Endothelial cell of umbilical vein (primary cell): ENCODE data around the gene MSH5.

Experiments used
- EZH2 ChIP-seq: IDR thresholded peaks from 2 replicates; pipeline ENCODE4 v1.6.1; 2012; ENCODE audit warnings: borderline replicate concordance, low read depth, mild to moderate bottlenecking, moderate library complexity, low read length, inconsistent platforms; ENCODE audit not compliant: severe bottlenecking
- JUN ChIP-seq: IDR thresholded peaks from 2 replicates; pipeline ENCODE4 v1.6.1; 2011; ENCODE audit warnings: borderline replicate concordance, low read depth; ENCODE audit not compliant: insufficient read length, insufficient read depth
- MYC ChIP-seq: IDR thresholded peaks from one replicate; pipeline ENCODE4 v1.6.1; 2011; ENCODE audit warnings: mild to moderate bottlenecking, low read depth, low read length
- POLR2A ChIP-seq: IDR thresholded peaks from 2 replicates; pipeline ENCODE4 v1.6.1; 2012; ENCODE audit warnings: low read depth, mild to moderate bottlenecking, control low read depth, low read length
- TF ChIP-seq, protein P1 (sequence below), 2 donors: IDR thresholded peaks; 1 replicate in 1 of 2; 2 replicates in 1 of 2; pipeline ENCODE4 v1.5.1; 2011; ENCODE audit warnings: low read length in 2 of 2, mild to moderate bottlenecking in 2 of 2, moderate library complexity in 2 of 2, control low read depth in 1 of 2, inconsistent platforms in 1 of 2, low read depth in 1 of 2; ENCODE audit not compliant: insufficient read depth in 1 of 2; ENCODE audit errors: extremely low read depth in 1 of 2
- TF ChIP-seq, protein P2 (sequence below): IDR thresholded peaks from 2 replicates; pipeline ENCODE4 v1.6.1; 2011; ENCODE audit not compliant: insufficient read depth, insufficient read length

DNA sequence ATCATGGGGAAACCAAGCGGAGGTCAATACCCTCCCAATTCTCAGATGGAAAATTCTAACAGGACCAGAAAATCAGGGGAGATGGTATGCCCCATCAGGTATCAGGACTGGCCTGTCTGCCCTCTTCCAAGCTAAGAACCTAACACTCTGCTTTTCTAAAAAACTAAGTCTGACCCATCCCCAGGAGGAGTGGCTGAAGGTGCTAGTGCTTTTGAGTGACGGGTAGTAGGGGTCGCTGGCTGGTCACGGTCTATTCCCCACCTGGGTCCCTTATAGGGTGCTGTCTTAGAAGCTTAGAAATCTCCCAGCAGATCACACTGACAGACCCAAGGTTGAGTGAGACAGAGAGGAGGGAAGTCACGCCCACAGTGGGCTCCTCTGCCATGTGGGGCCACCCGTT lies 46.3 kb upstream of the MSH5 start:
- TF ChIP-seq, protein P1, sequence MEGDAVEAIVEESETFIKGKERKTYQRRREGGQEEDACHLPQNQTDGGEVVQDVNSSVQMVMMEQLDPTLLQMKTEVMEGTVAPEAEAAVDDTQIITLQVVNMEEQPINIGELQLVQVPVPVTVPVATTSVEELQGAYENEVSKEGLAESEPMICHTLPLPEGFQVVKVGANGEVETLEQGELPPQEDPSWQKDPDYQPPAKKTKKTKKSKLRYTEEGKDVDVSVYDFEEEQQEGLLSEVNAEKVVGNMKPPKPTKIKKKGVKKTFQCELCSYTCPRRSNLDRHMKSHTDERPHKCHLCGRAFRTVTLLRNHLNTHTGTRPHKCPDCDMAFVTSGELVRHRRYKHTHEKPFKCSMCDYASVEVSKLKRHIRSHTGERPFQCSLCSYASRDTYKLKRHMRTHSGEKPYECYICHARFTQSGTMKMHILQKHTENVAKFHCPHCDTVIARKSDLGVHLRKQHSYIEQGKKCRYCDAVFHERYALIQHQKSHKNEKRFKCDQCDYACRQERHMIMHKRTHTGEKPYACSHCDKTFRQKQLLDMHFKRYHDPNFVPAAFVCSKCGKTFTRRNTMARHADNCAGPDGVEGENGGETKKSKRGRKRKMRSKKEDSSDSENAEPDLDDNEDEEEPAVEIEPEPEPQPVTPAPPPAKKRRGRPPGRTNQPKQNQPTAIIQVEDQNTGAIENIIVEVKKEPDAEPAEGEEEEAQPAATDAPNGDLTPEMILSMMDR (IDR thresholded peaks at IDR 0.05; ENCODE audit: extremely low read depth in 1 of 2, insufficient read depth in 1 of 2, low read depth in 1 of 2, low read length in 2 of 2) = no peak
- TF ChIP-seq POLR2A (no peak), JUN (no peak), MYC (no peak), EZH2 (no peak)
- TF ChIP-seq, protein P2, sequence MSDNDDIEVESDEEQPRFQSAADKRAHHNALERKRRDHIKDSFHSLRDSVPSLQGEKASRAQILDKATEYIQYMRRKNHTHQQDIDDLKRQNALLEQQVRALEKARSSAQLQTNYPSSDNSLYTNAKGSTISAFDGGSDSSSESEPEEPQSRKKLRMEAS = no peak
